HG02642 (cell line): ENCODE measurements around the gene ZSCAN5A.
"Not testable (repeated sequence)": the region's sequence is repeated elsewhere in the genome, so short reads cannot be mapped to it uniquely, and the experiment has no call there.

Source experiments
- ATAC-seq: cut with Tn5 transposase; IDR thresholded peaks from one replicate; pipeline ENCODE4 v1.9.1; 2021; ENCODE audit warnings: mild to moderate bottlenecking; ENCODE audit not compliant: unreplicated experiment, poor library complexity

ZSCAN5A gene

GRCh38 chr19:56315077-56315828 is 614 bp upstream of the ZSCAN5A start:
- peak; percentile 84 for ATAC-seq

DNA sequence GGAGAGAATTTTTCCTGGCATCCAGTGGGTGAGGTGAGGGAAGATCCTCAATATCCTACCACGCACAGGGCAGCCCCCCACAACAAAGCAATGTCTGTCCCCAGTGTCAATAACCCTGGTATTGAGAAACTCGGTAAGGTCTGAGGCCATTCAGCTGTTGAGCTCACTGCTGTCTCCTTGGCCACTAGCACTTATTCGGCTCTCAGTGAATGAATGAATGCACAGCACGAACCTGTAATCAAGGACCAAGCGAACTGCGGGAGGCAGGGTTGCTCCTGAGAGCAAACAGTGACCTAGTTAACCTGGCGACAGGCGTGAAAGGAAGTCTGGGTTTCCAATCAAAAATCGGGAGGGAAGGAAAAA is 640 bp downstream of the ZSCAN5A start:
- ATAC-seq: peak; percentile 0

DNA sequence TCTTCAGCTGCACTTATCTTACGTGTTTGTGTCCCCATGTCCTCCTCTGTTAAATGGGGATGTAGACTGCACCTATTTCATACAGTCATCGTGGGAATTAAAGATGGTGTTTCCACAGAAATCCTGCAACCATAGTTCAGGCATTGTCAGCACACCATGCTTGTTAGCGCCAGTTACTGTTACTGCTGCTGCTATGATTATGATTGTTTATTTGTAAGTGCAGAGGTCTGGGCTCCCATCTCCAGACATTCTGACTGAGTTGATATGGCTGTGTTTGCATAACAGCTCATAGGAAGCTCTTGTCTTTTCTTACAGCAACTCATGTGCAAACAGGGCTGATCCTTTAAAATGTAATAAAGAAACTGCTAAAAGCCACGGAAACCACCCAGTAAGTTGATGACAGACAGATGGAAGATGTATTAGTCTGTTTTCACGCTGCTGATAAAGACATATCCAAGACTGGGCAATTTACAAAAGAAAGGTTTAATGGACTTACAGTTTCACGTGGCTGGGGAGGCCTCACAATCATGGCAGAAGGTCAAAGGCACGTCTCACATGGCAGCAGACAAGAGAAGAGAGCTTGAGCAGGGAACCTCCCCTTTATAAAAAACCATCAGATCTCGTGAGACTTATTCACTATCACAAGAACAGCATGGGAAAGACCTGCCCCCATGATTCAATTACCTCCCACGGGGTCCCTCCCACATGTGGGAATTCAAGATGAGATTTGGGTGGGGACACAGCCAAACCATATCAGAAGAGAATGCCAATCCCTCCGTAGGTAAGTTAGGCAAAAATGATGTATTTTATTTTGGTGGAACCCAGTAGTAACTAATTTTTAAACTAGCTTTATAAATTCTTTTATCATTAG is 1.6 kb downstream of the ZSCAN5A start:
- no peak for ATAC-seq

DNA sequence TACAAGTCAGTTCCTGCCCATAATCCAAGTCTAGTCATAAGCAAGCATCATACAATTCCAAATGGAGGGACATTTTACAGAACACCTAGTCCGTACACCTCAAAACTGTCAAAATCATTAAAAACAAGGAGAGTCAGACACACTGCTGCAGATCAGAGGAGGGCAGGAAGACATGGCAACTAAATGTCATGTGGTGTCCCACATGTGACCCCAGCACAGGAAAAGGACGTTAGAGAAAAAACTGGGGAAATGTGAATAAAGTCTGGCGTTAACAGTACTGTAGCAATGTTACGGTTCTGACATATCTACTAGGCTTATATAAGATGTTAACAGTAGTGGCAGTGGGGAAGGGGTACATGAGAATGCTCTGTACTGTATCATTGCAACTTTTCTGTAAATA is 2.3 kb downstream of the ZSCAN5A start:
- ATAC-seq: no peak

GRCh38 chr19:56310462-56310861 is 4.2 kb downstream of the ZSCAN5A start:
- no peak for ATAC-seq

GRCh38 chr19:56309511-56310185 is 5.0 kb downstream of the ZSCAN5A start:
- peak; percentile 37 for ATAC-seq

GRCh38 chr19:56308792-56309191 is 5.8 kb downstream of the ZSCAN5A start:
- ATAC-seq: no peak

GRCh38 chr19:56307062-56307461 is 7.6 kb downstream of the ZSCAN5A start:
- not testable (repeated sequence) for ATAC-seq

GRCh38 chr19:56306016-56306415 is 8.6 kb downstream of the ZSCAN5A start:
- ATAC-seq: no peak

GRCh38 chr19:56304243-56304642 is 10.4 kb downstream of the ZSCAN5A start:
- no peak for ATAC-seq

DNA sequence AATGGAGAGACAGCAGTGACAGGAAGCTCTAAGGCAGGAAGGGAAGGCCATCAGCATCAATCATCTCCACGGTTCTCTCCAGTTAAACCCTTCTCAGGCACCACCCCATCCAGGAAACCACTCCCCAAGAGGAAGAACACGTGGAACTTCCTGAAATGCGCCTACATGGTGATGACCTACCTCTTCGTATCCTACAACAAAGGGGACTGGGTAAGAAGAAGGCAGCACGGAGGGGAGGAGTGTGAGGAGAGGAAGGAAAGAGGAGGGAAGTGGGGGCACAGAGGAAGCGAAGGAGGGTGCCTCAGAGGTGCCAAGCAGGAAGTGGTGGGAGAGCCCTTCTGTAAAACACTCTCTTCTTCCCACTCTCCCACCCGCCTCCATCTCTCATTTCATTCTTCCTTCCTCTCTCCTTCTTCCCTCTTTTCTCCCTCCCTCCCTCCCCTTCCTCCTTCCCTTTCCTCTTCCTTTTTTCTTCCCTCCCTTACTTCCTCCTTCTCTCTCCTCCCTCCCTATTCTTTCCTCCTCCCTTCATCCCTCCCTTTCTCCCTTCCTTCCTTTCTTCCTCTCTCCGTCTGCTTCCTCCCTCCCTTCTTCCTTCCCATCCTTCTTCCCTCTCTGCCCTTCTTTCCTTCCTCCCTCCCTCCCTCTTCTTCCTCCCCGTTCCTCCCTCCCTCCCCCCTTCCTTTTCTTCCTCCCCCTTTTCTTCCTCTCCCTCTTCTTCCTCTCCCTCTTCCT is 12.6 kb downstream of the ZSCAN5A start:
- ATAC-seq: no peak

- ATAC-seq: no peak
Observed at GRCh38 chr19:56301155-56301554, 13.5 kb downstream of the ZSCAN5A start.

DNA sequence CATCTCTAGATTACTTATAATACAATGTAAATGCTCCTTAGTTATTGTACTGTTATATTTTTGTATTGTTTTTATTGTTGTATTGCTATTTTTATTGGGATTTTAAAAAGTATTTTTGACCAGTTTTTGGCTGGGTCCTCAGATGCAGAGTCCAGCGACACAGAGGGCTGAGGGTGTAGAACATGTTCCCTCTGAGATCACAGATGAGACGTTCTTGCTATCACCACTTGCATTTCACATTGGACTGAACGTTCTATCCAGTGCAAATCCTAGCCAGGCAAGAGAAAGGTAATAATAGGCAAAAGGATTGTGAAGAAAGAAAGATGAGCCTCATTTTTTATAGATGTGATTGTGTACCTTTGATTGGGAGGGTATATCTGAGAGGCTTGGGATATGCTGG is 15.0 kb downstream of the ZSCAN5A start:
- ATAC-seq: no peak

- no peak for ATAC-seq
Observed at GRCh38 chr19:56297010-56297409, 17.6 kb downstream of the ZSCAN5A start.

DNA sequence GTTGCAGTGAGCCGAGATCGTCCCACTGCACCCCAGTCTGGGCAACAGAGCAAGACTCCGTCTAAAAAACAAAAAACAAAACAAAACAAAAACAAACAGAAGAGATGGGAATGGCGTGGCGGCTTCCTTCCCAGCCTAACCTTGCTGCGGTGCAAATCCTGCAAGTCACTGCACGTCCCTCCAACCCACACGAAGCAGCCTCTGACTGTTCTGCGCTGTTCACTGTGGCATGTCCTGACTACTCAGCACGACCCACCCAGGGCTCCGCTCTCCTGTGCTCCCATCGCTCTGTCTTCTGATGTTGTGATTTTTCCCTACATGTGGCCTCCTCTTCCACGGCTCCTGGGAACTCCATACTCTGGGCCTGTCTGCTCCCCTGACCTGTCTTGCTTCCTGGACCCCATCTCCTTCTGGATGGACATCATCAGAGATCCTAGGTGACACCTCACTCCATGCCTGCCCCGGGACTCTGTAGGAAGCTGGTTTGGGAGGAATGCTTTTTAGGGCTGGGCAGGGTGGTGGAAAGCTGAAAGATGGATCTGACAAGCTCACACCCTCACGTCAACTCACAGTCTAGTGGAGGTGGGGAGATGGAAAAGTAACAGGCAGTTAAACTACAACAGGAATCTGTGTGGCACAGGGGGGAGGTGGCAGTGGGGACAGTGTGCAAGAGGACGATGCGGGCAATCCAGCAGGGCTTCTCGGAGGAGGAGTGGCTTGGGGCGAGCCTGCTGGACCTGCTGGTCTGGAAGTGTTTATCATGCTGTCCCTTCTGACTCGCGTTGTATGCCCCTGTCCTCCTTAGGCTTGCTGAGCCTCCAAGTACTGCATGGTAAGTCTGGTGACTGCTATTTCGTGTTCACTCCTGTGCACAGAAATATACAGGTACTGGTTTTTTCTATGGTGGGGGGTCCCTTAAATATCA is 18.8 kb downstream of the ZSCAN5A start:
- ATAC-seq: no peak

DNA sequence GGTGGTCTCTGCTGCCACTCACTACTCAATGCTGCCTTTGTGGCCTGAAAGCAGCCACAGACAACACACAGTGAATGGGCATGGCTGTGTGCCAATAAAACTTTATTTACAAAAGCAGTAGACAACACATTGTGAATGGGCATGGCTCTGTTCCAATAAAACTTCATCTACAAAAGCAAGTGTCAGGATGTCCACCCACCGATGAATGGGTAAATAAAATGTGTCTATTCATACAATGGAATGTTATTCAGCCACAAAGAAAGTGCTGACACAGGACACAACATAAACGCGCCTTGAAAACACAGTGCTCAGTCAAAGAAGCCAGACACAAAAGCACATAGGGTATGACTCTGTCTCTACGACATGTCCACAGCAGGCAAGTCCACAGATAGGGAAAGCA is 20.1 kb downstream of the ZSCAN5A start:
- ATAC-seq: no peak

GRCh38 chr19:56291867-56292266 is 22.8 kb downstream of the ZSCAN5A start:
- ATAC-seq: no peak

DNA sequence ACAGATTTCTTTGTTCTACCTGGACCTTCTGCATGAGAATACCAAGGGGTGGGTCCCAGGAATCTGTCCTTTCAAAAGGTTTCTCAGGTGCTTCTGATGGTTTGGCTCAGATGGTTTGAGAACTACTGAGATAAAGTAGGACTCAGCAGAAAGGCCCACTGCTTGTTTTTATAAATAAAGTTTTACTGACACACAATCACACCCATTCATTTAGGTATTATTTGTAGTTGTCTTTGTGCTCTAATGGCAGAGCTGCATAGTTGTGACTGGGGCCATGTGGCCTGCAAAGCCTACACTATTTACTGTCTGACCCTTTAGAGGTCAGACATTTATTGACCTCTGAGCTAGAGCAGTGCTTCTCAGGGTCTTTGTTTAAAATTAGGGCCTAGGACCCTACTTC is 24.5 kb downstream of the ZSCAN5A start:
- ATAC-seq: no peak

DNA sequence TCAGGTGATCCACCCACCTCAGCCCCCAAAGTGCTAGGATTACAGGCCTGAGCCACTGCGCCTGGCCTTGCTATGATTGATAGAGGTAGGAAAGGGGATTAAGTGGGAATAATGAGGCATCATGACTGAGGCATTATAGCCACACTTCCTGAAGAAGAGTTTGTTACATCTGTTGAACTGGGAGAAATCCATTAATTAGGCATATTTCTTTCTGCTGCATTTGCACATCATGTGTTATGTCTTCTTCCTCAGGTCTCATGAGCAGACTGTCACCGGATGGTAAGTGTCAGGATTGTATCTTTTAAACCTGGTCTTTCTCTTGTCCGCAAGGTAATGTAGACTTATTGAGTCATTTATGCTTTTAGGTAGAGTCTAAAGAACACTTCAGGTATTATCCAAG is 29.9 kb downstream of the ZSCAN5A start:
- no peak for ATAC-seq
